RCC 7860 (cell line): ENCODE measurements around the gene PTPRG.

Experiments used
- DNase-seq: peaks from one replicate; pipeline ENCODE4 v3.0.0-alpha.2; 2015; ENCODE audit warnings: low spot score
- FAIRE-seq: peaks from 2 replicates; lab custom pipeline; 2012; peaks lifted over from hg19 to GRCh38; lab: Jason Lieb, UNC

Gene PTPRG

DNA sequence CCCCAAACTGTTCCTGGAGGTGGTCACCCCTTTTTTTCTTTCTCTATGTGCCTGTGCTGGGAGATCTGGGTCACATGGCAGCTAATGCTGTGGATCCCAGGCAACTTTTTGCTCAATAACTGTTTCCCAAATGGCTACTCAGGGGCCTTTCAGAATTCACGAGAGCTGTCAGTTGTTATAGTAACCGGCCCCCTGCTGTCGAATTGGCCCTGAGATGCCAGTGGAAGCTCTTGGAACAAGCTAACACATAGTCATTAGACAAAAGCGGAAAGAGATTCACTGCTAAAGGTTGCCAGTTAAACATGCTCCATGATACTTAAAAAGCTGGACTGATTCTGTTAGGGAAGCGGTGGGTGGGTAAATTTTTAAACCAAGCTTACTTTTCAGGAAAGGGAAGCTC lies 667.8 kb downstream of the PTPRG start:
- DNase-seq (no peak), FAIRE-seq (no peak)

DNA sequence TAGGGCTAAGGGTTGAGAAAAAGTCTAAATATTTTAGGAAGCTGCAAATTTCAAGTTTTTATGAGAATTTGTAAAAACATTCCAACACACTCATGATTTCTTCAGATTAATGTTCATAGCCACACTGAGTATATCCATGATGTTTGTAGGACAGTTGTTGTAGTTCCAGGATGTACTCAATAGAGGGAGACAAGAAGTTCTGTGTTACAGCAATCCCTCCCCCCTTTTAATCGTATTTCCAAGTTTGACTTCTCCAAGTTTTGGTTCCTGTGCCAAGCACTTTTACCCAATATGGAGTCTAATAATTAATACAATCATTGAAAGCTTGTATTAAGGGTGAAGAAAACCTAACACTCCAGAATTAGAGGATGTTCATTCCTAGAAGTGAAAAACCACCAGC lies 668.5 kb downstream of the PTPRG start:
- FAIRE-seq, result no peak

DNA sequence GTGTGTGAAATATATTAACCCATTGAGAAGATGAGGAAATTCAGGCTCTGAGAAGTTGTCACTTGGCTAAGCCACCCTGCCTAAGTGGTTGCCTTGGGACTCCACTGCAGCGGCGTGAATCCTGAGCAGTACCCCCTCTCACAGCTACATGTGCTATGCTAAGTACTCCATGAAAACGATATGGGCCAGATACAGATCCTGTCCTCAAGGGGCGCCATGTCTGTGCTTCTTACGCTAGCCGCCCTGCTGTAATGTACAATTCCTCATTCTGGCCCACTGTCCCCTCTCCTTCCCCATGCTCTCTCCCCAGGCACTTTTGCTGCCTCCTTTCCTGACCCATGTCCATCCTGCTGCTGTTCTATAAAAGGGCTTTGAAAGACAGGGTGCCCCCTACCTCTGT lies 671.7 kb downstream of the PTPRG start:
- FAIRE-seq, result no peak
- no peak for DNase-seq

More for the DNA sequence above, 668.5 kb downstream of the PTPRG start:
- DNase-seq, result no peak

- DNase-seq (no peak), FAIRE-seq (no peak)
Observed at GRCh38 chr3:62236016-62236415, 674.6 kb downstream of the PTPRG start.

DNA sequence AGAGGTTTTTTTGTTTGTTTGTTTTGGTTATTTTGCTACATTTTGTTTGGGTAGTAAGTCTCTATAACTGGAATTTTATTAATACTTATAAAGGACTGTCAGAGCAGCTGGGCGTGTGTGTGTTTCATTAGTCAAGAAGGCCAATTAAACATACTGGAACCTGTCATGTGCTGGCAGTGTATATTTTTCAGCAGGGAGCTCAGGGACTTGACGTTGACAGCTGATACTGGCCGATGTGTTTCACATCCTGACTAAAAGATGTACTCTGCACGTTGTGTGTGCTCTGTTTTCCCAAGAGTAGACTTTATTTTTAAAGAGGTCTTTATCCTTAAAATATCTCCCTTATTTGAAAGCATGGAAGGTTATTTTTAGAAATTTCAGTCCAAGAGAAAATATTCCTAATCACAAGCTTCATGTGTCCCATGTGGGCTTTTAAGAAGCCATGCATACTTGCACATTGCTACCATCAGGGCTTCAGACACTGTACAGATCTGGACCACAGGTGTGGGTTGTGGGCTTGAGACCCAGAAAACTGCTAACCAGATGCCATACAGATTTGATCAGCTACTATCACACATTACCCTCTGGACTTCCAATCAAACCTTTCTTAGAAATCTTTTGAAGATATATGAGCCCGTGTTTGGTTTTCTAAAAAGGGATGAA lies 676.0 kb downstream of the PTPRG start:
- FAIRE-seq (no peak), DNase-seq (no peak)

DNA sequence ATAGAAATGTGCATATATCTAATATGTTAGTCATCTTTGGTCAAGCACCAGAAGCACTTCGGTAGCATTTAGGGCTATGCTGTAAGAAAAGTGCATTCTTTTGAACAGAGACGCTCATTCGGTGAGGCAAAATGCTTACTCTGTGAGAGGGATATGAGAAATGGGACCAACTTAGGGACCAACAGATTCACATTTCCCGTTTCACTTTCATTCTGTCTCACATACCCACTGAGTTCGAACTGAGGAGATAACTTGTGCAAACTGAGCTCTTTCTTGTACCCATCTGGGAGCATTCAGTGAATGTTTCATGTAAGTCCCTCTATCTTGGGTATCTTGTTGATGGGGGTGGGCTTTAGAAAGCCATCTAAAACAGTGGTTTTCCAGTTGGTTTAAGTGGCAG lies 676.6 kb downstream of the PTPRG start:
- DNase-seq, result no peak

GRCh38 chr3:62238431-62238830 lies 677.1 kb downstream of the PTPRG start:
- DNase-seq, result no peak
- FAIRE-seq, result no peak

More for the DNA sequence above, 676.6 kb downstream of the PTPRG start:
- FAIRE-seq, result no peak

GRCh38 chr3:62241279-62241678 lies 679.9 kb downstream of the PTPRG start:
- FAIRE-seq (no peak), DNase-seq (no peak)

DNA sequence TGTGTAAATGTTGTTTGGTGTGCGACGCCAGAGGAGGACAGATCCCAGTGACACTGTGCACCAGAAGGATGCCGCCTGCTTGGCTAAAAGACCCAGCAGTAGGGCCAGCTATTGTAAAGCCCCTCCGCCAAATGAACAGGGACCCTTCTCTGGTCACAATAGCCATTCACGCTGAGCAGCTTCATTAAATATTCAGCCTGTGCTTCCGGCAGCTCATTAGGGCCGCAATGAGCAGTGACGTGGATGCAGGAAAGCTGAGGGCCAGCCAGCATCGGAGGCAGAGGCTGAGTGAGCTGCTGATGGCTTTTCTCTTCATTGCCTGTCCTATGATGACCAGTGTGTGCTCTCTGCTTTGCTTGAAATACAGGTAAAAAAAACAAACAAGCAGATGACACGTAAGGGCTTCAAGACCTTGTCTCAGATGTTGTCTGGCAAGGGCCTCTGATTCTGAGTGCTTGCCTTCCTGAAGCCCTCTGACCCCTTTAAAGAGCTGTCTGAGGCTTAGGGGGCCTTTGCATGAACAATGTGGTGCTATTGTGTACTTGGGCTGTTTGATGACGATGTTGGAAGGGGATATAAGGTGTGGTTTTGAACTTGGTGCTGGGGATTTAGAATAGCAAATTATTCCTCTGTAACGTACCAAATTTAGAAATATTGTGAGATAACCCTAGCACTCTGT lies 681.6 kb downstream of the PTPRG start:
- no peak for FAIRE-seq
- DNase-seq, result no peak

GRCh38 chr3:62246094-62246493 lies 684.7 kb downstream of the PTPRG start:
- DNase-seq (no peak), FAIRE-seq (no peak)

DNA sequence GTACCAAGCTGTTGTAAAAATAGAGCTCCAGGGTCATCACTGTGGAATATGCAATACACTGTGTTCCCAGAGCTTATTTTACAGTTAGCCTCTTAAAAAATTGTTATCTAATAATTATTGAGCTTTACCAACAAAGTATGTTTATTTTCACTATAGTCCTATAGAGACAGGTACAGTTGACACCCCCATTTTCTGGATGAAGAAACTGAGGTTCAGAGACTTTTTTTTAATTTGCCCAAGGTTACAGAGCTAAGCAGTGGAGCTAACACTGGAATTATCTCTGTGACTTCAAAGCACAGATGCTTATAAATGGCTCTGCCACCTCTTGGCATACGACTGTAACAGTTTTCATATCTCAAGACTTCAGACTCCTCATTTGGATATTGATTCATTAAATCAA lies 685.6 kb downstream of the PTPRG start:
- no peak for DNase-seq
- FAIRE-seq, result no peak

DNA sequence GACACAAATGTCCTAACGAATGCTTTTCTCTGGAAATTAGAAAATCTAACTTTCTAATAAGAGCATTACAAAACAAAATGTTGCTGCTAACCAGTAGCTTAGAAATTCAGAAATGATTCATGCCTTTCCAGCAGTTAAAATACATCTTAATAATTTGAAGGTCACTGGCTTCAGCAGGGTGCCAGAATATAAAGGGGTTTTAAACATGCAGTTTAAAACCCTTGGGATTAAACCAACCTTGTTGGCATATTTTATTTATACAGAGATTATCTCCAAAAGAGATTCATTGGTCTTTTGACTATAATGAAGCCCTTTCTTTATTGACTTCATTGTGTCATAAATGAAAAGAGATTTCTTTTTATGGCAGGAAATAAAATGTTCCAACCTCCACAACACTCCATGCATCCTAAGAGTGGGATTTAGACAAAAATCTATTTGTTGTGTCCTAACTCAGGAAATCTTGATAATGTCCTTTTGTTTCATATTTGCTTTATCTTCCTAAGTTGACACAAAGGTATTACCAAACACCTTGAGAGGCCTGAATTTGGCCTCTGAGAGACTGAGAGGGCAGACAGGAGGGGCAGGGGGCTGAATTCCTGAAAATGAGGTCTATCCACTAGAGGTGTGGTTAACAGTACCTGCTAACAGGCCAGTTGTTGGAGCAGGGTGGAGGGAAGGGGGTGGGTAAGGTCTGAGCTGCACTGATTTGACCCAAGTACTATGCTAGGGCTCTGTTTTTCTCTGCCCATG lies 687.5 kb downstream of the PTPRG start:
- FAIRE-seq (no peak), DNase-seq (no peak)

DNA sequence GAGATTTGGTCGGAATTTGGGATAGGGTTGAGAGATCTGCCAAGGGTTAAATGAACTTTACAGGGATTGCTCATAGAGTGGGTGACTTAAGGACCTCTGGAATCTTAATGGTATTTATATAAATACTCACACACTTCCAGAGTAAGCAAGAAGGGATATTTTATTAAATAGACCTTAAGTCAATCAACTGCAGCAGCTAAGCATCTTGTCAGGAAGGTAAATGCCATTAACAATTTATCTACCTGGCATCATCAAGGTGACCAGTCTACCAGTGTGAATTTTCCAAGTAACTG lies 688.1 kb downstream of the PTPRG start:
- FAIRE-seq (no peak), DNase-seq (no peak)

DNA sequence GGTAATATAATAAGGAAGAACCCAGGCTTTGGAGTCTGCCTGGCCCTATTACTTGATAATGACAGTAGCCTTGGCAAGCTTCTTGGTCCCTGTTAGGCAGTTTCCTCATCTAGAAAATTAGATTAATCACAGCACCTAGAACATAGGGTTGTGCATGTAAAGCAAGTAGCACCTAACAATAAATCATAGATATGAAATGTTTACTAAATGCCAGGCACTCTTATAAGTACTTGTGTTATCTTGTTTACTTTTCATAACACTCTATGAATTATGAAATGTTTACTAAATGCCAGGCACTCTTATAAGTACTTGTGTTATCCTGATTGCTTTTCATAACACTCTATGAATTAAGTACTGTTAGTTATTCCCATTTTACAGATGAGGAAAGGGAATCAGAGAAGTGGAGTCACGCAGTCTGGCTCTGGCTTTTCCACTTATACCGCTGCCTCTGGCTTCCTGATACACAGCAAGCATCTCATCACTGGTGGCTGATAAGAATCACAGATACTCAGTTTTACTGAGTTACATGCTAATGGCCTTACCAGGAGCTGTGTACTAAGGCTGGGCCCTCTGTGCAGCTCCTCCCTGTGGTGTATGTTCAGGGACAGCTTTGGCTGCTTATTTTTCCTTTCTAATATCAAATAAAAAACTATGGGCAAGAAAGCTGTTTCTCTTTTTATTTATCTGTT lies 688.6 kb downstream of the PTPRG start:
- FAIRE-seq (no peak), DNase-seq (no peak)

GRCh38 chr3:62252438-62253157 lies 691.2 kb downstream of the PTPRG start:
- DNase-seq (no peak), FAIRE-seq (no peak)

DNA sequence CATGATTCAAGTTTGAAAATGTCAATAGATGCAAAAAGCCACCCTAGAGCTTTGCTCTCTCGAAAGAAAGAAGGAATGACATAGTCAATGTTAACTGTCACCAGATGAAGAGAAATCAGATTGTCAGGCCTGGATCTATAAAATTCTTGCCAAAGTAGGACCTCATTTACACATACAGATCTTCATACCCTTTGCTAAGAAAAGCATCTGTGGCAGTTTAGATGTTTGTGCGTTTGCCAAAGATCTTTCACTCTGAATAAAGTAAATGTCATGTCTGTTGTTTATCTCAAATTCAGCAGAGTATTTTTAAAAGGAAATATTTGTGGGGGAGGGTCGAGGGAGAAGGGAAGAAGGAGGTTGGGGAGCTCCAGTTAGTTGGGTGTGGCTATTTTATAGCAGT lies 692.6 kb downstream of the PTPRG start:
- FAIRE-seq (no peak), DNase-seq (no peak)

DNA sequence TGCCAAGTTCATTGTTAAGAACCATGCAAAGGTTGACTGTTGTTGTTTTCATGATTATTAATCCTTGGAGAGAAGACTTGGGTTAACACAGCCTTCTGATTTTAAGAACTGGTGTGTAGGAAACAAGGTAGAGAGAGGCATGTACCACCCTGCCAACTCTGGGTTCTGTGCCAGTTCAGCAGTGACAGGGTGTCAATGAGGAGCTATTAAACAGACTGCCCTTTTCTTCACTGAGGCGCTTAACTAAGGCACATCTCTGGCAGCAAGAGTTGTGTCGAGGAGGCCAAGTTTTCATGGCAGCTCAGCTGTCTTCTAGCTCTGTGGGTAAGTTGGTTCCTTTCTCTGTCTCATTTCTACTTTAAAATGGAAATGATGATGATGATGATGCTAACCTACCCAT lies 694.4 kb downstream of the PTPRG start:
- FAIRE-seq (no peak), DNase-seq (no peak)

DNA sequence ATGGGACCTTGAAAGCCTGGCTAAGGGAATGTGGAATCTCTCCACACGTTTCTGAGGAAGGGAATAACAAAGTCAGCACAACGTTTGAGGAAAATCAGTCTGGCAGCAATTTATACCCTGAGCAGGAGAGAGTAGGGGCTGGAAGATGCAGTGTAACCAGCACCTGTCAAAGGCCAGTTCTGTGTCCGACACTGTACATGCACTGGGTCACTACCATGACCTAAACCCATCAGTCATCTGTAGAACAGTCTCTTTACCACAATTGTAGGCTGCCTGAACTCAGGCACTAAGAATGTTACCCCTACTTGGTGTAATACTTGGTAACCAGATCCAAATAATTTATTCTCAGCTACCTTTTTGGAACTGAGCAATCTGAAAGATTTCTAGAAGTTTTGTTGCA lies 698.6 kb downstream of the PTPRG start:
- FAIRE-seq (no peak), DNase-seq (no peak)

DNA sequence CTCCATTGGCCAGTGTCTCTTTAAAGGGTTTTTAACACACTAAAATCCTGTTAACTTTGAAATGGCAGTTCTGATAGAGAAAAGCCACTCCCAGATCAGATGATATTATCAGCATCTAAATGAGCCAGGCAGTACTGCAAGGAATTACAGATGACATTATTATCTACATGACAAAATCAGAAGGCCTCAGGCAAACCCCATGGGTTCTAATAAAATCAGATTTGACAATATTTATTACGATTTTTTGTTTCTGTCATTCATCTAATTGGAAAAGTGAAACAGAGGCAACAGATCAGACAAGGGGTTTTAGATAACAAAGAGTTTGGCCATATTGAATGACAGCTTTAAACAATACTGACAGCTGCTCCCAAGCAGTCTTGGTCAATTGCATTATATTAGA lies 699.3 kb downstream of the PTPRG start:
- no peak for DNase-seq
- FAIRE-seq, result no peak

- DNase-seq (no peak), FAIRE-seq (no peak)
Observed at GRCh38 chr3:62261121-62261520, 699.8 kb downstream of the PTPRG start.

DNA sequence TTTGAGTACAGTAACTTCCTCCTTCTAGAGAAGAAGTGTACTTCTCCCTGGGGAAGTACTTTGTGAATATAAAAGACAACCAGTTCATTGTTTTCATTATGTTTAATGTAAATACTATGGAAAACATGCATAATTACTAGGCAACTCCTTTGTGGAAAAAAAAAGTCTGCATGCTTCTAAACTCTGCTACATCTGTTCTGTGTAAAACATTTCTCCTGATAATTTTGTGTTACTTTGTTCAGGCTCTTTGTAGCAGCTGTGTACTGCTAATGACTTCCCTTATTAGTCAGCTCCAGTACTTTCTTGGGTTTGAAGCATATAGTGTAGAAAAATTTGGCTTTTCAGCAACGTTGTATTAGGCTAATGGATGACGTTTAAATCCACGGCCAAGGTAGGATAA lies 700.4 kb downstream of the PTPRG start:
- FAIRE-seq, result no peak

More for the DNA sequence above, 700.4 kb downstream of the PTPRG start:
- no peak for DNase-seq
